SK-N-MC (cell line): Measurements from ENCODE around the gene CS.

Source experiments
- EZH2 ChIP-seq: fragments of 200-600 bp; sonication (generic); IDR thresholded peaks from one replicate; pipeline ENCODE4 v1.6.1; 2017; ENCODE audit warnings: antibody characterized with exemption
- POLR2AphosphoS5 ChIP-seq: IDR thresholded peaks from 2 replicates; pipeline ENCODE4 v1.6.1; 2012; ENCODE audit warnings: mild to moderate bottlenecking, low read depth, low read length, borderline replicate concordance

GRCh38 chr12:56236985-56237384, 63.1 kb downstream of the CS start:
- no peak for TF ChIP-seq EZH2
- TF ChIP-seq POLR2AphosphoS5: no peak
